GM06990 (cell line): Measurements from ENCODE around the gene OBSCN.

Experiments
- DNase-seq: peaks from one replicate; pipeline ENCODE4 v3.0.0-alpha.2; 2011; ENCODE audit not compliant: insufficient read length; ENCODE audit errors: extremely low read depth
- H3K27me3 ChIP-seq: replicated peaks from 2 replicates; pipeline ENCODE4 v1.6.0; 2011; ENCODE audit warnings: low read length; ENCODE audit not compliant: control insufficient read depth, insufficient read depth
- H3K36me3 ChIP-seq: 2 replicates; pipeline ENCODE4 v1.5.1; 2011; ENCODE audit warnings: low read length; ENCODE audit not compliant: control insufficient read depth, insufficient read depth
- H3K4me3 ChIP-seq: replicated peaks from 2 replicates; pipeline ENCODE4 v1.5.1; 2011; ENCODE audit warnings: low read depth, mild to moderate bottlenecking, control low read depth, low read length
- TF ChIP-seq, protein P1 (sequence below): IDR thresholded peaks from 2 replicates; pipeline ENCODE4 v1.5.1; 2011; ENCODE audit warnings: low read length, control low read depth, mild to moderate bottlenecking, inconsistent platforms; ENCODE audit not compliant: insufficient read depth, poor library complexity, severe bottlenecking

Gene OBSCN

DNA sequence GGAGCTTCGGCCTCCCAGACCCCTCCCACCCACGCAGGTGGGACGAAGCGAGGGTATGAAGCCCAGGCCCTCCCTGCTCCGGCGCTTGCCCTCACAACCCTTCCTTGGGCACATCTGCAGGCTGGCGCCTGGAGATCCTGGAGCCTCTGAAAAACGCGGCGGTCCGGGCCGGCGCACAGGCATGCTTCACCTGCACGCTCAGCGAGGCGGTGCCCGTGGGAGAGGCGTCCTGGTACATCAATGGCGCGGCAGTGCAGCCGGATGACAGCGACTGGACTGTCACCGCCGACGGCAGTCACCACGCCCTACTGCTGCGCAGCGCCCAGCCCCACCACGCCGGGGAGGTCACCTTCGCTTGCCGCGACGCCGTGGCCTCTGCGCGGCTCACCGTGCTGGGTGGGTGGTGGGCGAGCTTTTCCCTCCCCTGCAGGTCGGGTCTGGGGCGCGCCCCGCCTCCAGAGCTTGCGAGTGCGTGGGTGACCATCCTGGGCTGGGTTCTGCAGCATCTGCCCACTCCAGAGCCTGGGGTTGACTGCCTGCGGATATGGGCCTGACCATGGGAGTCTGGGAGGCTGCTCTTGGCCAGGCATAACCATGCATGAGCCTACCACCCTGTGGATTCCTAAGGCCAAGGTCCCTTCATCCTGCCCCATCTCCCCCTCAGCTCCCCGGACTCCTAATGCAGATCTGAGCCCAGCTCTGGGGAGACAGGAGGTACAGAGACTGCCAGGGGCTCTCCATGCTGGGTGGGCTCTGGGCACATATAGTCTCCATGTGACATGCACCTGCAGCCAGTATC lies 108.9 kb downstream of the OBSCN start:
- H3K36me3 ChIP-seq = no peaks in the 10 kb centered on the region
- no peaks in the 10 kb centered on the region for H3K27me3 ChIP-seq
- no peak for DNase-seq
- no peak overlapping the region for H3K4me3 ChIP-seq
- TF ChIP-seq, protein P1, sequence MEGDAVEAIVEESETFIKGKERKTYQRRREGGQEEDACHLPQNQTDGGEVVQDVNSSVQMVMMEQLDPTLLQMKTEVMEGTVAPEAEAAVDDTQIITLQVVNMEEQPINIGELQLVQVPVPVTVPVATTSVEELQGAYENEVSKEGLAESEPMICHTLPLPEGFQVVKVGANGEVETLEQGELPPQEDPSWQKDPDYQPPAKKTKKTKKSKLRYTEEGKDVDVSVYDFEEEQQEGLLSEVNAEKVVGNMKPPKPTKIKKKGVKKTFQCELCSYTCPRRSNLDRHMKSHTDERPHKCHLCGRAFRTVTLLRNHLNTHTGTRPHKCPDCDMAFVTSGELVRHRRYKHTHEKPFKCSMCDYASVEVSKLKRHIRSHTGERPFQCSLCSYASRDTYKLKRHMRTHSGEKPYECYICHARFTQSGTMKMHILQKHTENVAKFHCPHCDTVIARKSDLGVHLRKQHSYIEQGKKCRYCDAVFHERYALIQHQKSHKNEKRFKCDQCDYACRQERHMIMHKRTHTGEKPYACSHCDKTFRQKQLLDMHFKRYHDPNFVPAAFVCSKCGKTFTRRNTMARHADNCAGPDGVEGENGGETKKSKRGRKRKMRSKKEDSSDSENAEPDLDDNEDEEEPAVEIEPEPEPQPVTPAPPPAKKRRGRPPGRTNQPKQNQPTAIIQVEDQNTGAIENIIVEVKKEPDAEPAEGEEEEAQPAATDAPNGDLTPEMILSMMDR = no peak

DNA sequence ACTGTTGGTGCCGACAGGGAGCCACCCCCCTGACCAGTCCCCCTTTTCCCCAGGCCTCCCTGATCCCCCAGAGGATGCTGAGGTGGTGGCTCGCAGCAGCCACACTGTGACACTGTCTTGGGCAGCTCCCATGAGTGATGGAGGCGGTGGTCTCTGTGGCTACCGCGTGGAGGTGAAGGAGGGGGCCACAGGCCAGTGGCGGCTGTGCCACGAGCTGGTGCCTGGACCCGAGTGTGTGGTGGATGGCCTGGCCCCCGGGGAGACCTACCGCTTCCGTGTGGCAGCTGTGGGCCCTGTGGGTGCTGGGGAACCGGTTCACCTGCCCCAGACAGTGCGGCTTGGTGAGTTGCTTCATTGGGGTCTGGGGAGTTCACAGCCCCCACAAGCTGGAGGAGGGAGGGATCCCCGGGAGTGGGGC lies 109.6 kb downstream of the OBSCN start:
- Histone ChIP-seq H3K4me3 (no peak overlapping the region), H3K27me3 (no peaks in the 10 kb centered on the region), H3K36me3 (no peaks in the 10 kb centered on the region)
- TF ChIP-seq, protein P1 = no peak
- DNase-seq = no peak

DNA sequence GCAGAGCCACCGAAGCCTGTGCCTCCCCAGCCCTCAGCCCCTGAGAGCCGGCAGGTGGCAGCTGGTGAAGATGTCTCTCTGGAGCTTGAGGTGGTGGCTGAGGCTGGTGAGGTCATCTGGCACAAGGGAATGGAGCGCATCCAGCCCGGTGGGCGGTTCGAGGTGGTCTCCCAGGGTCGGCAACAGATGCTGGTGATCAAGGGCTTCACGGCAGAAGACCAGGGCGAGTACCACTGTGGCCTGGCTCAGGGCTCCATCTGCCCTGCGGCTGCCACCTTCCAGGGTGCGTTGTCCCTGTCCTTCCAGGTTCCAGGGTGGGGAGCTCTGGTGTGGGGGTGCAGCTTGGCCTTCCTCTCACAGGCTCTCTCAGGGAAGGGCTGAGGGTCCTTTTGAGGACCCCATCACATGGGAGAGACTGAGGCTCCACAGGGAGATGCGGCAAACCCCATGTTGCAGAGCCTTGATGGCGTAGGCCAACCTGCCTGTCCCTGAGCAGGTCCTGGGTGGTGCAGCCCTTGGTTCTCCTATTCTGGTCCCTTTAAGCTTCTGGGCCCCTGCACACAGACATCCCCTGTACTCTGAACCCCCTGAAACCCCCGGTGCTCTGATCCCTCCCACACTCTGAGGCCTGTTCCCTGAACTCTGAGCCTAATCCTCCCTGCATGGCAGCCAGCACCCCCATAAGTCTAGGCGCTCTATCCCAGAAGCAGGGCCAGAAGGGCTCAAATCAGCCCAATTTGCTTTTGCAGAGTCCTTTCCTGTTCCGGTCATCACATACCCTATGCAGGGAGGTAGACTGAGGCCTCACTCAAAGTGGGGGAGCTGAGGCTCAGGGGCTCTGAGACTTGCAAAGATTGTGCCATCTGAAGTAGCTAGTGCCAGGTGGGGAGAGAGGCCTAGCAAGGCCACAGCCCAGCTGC lies 110.3 kb downstream of the OBSCN start:
- no peak for DNase-seq
- Histone ChIP-seq H3K36me3 (no peaks in the 10 kb centered on the region), H3K4me3 (no peak overlapping the region), H3K27me3 (no peaks in the 10 kb centered on the region)
- TF ChIP-seq, protein P1 = no peak

DNA sequence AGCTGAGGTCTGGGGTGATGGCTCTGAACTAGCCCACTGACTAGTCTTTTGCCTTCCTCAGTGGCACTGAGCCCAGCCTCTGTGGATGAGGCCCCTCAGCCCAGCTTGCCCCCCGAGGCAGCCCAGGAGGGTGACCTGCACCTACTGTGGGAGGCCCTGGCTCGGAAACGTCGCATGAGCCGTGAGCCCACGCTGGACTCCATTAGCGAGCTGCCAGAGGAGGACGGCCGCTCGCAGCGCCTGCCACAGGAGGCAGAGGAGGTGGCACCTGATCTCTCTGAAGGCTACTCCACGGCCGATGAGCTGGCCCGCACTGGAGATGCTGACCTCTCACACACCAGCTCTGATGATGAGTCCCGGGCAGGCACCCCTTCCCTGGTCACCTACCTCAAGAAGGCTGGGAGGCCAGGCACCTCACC lies 111.0 kb downstream of the OBSCN start:
- H3K27me3 ChIP-seq = no peaks in the 10 kb centered on the region
- no peaks in the 10 kb centered on the region for H3K36me3 ChIP-seq

DNA sequence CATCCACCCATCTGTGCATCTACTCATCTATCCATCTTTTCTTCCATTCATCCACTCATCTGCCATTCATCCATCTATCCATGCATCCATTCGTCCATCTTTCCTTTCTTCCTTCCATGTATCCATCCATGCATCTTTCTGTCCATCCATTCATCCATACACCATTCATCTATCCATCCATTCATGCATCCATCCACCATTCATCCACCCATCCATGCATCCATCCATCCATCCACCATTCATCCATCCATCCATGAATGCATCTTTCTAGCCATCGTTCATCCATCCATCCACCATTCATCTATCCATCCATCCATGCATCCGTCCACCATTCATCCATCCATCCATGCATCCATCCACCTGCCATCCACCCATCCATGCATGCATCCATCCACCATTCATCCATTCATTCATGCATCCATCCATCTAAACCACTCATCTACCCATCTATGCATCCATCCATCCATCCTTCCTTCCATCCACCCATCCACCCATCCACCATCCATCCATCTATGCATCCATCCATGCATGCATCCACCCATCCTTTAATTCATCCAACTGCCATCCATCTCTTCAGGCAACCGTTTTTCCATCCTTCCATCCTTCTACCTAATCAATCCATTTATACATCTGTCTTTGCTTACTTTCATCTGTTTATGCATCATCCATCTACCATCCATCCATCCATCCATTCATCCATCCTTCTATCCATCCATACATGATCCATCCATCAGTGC lies 111.7 kb downstream of the OBSCN start:
- Histone ChIP-seq H3K27me3 (no peaks in the 10 kb centered on the region), H3K4me3 (no peak overlapping the region), H3K36me3 (no peaks in the 10 kb centered on the region)
- DNase-seq = no peak
- TF ChIP-seq, protein P1 = no peak

More for the DNA sequence above, 111.0 kb downstream of the OBSCN start:
- TF ChIP-seq, protein P1 = no peak
- no peak for DNase-seq
- H3K4me3 ChIP-seq = no peak overlapping the region
